ENCODE results near the gene ARMH2. TPM values are rescaled to one million over a fixed set of nuclear protein-coding genes. Genes with fewer than 3 reads are reported as not detected.

ARMH2 gene
- total and polyA plus RNA-seq, 2 donors (not counting 3 experiments of a cell fraction or from before 2014, with no cell fraction given): not detected

DNA sequence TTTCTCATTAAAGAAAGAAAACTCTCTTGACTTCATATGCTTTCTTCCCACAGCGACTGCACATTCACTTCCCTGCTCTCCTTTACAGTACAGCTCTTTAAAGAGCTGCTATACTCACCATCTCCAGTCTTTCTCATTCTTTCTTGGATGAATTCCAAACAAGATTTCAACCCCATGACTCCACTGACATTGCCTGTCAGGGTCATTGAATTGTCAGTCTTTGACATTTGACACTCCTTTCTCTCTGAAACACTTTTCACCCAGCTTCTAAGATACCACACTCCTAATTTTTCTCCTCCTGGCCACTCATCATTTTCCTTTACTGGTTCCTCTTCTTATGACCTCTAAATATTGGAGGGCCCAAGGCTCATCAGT, 811 bp upstream of the ARMH2 start:
- Histone ChIP-seq H3K36me3 (ENCODE audit: control insufficient read depth in 2 of 2, extremely low read depth in 1 of 2, insufficient read depth in 2 of 2, low read length in 2 of 2) (no peaks in the 10 kb centered on the region), H3K4me3 (replicated peaks in 1 of 3; ENCODE audit: insufficient read depth in 1 of 3, low read depth in 1 of 3, low read length in 3 of 3) (no peak overlapping the region), H3K4me2 (ENCODE audit: insufficient read depth, low read length) (no peak overlapping the region), H2AFZ (ENCODE audit: low read depth, low read length) (no peak overlapping the region), H4K20me1 (replicated peaks; ENCODE audit: control insufficient read depth, extremely low read depth, insufficient read depth, low read length) (no peaks in the 10 kb centered on the region), H3K79me2 (ENCODE audit: control insufficient read depth, insufficient read depth, low read length) (no peaks in the 10 kb centered on the region), H3K27ac (ENCODE audit: insufficient read depth, low read depth, low read length) (no peak overlapping the region), H3K4me1 (ENCODE audit: control insufficient read depth, extremely low read depth, insufficient read depth, low read length) (no peaks in the 10 kb centered on the region), H3K9me1 (replicated peaks; ENCODE audit: control insufficient read depth, extremely low read depth, insufficient read depth, low read length) (no peaks in the 10 kb centered on the region), H3K27me3 (ENCODE audit: control insufficient read depth in 2 of 2, insufficient read depth in 2 of 2, low read length in 2 of 2) (no peaks in the 10 kb centered on the region), H3K9me3 (replicated peaks; ENCODE audit: control insufficient read depth, insufficient read depth, low read length) (no peaks in the 10 kb centered on the region), H3K9ac (replicated peaks; ENCODE audit: extremely low read depth, insufficient read depth, low read length) (no peak overlapping the region)
- CTCF ChIA-PET: no interaction called here
- TF ChIP-seq, protein P1, sequence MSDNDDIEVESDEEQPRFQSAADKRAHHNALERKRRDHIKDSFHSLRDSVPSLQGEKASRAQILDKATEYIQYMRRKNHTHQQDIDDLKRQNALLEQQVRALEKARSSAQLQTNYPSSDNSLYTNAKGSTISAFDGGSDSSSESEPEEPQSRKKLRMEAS (IDR thresholded peaks at IDR 0.05; ENCODE audit: insufficient read depth, insufficient read length): no peak
- TF ChIP-seq, protein P2, sequence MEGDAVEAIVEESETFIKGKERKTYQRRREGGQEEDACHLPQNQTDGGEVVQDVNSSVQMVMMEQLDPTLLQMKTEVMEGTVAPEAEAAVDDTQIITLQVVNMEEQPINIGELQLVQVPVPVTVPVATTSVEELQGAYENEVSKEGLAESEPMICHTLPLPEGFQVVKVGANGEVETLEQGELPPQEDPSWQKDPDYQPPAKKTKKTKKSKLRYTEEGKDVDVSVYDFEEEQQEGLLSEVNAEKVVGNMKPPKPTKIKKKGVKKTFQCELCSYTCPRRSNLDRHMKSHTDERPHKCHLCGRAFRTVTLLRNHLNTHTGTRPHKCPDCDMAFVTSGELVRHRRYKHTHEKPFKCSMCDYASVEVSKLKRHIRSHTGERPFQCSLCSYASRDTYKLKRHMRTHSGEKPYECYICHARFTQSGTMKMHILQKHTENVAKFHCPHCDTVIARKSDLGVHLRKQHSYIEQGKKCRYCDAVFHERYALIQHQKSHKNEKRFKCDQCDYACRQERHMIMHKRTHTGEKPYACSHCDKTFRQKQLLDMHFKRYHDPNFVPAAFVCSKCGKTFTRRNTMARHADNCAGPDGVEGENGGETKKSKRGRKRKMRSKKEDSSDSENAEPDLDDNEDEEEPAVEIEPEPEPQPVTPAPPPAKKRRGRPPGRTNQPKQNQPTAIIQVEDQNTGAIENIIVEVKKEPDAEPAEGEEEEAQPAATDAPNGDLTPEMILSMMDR (IDR thresholded peaks at IDR 0.05; ENCODE audit: extremely low read depth in 1 of 2, insufficient read depth in 1 of 2, low read depth in 1 of 2, low read length in 2 of 2): no peak
- TF ChIP-seq POLR2A (IDR thresholded peaks at IDR 0.05; ENCODE audit: low read depth, low read length) (no peak), JUN (IDR thresholded peaks at IDR 0.05; ENCODE audit: borderline replicate concordance, insufficient read depth, insufficient read length, low read depth) (no peak), FOS (IDR thresholded peaks at IDR 0.05; ENCODE audit: borderline replicate concordance, insufficient read depth, low read length) (no peak), GATA2 (IDR thresholded peaks at IDR 0.05; ENCODE audit: insufficient read depth, insufficient read length, low read depth, low read length) (no peak), POLR2AphosphoS5 (IDR thresholded peaks at IDR 0.05; ENCODE audit: insufficient read depth, low read depth, low read length) (no peak), EZH2 (IDR thresholded peaks at IDR 0.05; ENCODE audit: borderline replicate concordance, low read depth, low read length, severe bottlenecking) (no peak), MYC (IDR thresholded peaks at IDR 0.05; ENCODE audit: low read depth, low read length) (no peak)
- FAIRE-seq (no peak), DNase-seq (ENCODE audit: low read depth, low spot score) (no peak)
- POLR2A ChIA-PET: no interaction called here
- no TSS peak for BruUV-seq (replicated peaks)
- intact Hi-C loops (cut with micrococcal nuclease) (no loop called here), dilution Hi-C loops (cut with MboI; ENCODE audit: extremely low pct_ligation_motif_present, low sequenced_read_pairs) (no loop called here)
